Aorta (tissue), 5 donors: ENCODE measurements around the gene USH2A. TPM values are rescaled to one million over a fixed set of nuclear protein-coding genes. Genes with fewer than 3 reads are reported as not detected.

Experiments used
- ATAC-seq: fragments of 200-7000 bp; cut with Tn5 transposase; one replicate; pipeline ENCODE4 v1.9.1; 2022; ENCODE audit warnings: moderate library complexity; ENCODE audit not compliant: low FRiP score
- DNase-seq, 2 donors: peaks; one replicate each; pipeline ENCODE4 v3.0.0-alpha.2; 2020
- H3K27ac ChIP-seq, 2 donors: one replicate each; pipeline ENCODE4 v1.5.1; 2013; ENCODE audit warnings: low read length in 2 of 2, mild to moderate bottlenecking in 2 of 2, moderate library complexity in 2 of 2, control low read depth in 1 of 2, inconsistent platforms in 1 of 2, low read depth in 1 of 2
- H3K27me3 ChIP-seq, 2 donors: one replicate each; pipeline ENCODE4 v1.6.1; 2013; ENCODE audit warnings: control low read depth in 1 of 2, low read length in 1 of 2, mild to moderate bottlenecking in 1 of 2, moderate library complexity in 1 of 2; ENCODE audit not compliant: insufficient read depth in 2 of 2, control insufficient read depth in 1 of 2
- H3K36me3 ChIP-seq, 2 donors: one replicate each; pipeline ENCODE4 v1.6.1; 2013; ENCODE audit warnings: control low read depth in 1 of 2, low read length in 1 of 2, mild to moderate bottlenecking in 1 of 2; ENCODE audit not compliant: insufficient read depth in 2 of 2, control insufficient read depth in 1 of 2
- H3K4me1 ChIP-seq, 2 donors: one replicate each; pipeline ENCODE4 v1.6.1; 2013; ENCODE audit warnings: low read length in 2 of 2, control low read depth in 1 of 2, mild to moderate bottlenecking in 1 of 2, moderate library complexity in 1 of 2; ENCODE audit not compliant: insufficient read depth in 2 of 2, control insufficient read depth in 1 of 2
- H3K4me3 ChIP-seq, 2 donors: one replicate each; pipeline ENCODE4 v1.5.1; 2013; ENCODE audit warnings: low read length in 2 of 2, control low read depth in 1 of 2, mild to moderate bottlenecking in 1 of 2
- H3K9me3 ChIP-seq: one replicate; pipeline ENCODE4 v1.6.1; 2013; ENCODE audit warnings: mild to moderate bottlenecking, low read length; ENCODE audit not compliant: control insufficient read depth
- WGBS, 2 donors: extraction: QIAGEN DNeasy Blood & Tissue Kit; methylation state at CpG; one replicate each; pipeline ENCODE4 v1.1.7; 2013; 5-methylcytosine and 5-hydroxymethylcytosine counted together
- intact Hi-C, 2 donors: fragments of 100-400 bp; cut with DNase I; formaldehyde crosslinking; loops; one replicate each; pipeline versions ENCODE4 v1.14.2 to v1.15.0; 2022
- polyA plus RNA-seq, 2 donors: library from polyadenylated mRNA; stranded (reverse); fragments of 200-250 nt; gene quantifications; one replicate each; pipeline ENCODE4 v1.2.3, GENCODE V29; 2013
- total RNA-seq, 2 donors: library from RNA; stranded (reverse); fragmentation: NEBNext Ultra II Directional; extraction: Animal tissue kit (Norgen Biotek cat#: 25700); gene quantifications; one replicate each; pipeline ENCODE4 v1.2.1, GENCODE V29; 2021
- donor health status: healthy with polysubstance abuse.
- donor health status: Bipolar disorder and iron deficiency.
- donor health status: DM: no; HTN: no; CAD: no.
- donor health status: DM: no; HTN: no; CAD: no.
- donor health status: DM: yes; HTN: yes; CAD: no.

Gene USH2A
- total and polyA plus RNA-seq, 4 donors = 0.13 TPM; not detected in 3

DNA sequence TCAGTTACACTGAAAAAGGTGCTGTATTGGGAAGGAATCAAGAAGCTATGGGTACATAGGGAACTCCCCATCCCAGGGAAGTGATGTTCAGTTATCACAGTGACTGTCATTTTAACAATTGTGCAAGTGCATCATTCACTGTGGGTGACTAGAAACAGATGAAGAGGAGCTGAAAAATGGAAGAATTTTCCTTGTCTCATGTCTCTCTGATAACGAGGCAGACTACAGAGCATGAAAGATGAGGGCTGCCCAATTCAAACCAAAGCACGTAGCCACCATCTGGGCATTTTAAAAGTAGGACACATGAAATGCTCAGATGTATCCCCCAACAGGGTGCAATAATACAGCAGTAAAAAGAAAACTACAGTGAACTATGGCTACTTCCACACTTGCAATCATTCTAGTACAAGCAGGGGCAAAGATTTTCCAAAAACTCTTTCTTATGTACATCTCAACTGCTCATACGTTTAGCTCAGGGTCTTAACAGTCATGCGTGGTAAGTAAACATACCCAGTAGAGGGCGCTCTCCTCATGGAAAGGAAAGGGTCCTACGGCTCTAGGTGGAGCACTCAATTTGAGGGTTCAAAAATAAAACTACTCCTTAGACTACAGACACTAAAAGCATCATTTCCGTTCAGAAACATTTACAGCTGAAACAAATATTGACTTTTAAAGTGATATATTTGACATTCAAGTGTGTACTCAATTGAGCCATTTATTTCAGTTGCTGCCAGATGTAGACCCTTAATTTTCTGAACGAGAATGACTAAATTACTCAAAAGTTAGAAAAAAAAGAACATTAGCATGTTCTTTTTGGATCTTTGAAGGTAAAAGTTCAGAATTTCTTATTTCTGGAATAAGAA is 713.0 kb downstream of the USH2A start:
- Histone ChIP-seq H3K9me3 (no peaks in the 10 kb centered on the region), H3K27me3 (no peaks in the 10 kb centered on the region), H3K36me3 (no peaks in the 10 kb centered on the region), H3K4me3 (no peak overlapping the region), H3K4me1 (no peaks in the 10 kb centered on the region), H3K27ac (no peak overlapping the region)
- DNase-seq (no peak), ATAC-seq (no peak)
- WGBS, 2 donors = 20 to 26% methylated on average over 8 of the region's 8 CpGs
- intact Hi-C loops = no loop called here

DNA sequence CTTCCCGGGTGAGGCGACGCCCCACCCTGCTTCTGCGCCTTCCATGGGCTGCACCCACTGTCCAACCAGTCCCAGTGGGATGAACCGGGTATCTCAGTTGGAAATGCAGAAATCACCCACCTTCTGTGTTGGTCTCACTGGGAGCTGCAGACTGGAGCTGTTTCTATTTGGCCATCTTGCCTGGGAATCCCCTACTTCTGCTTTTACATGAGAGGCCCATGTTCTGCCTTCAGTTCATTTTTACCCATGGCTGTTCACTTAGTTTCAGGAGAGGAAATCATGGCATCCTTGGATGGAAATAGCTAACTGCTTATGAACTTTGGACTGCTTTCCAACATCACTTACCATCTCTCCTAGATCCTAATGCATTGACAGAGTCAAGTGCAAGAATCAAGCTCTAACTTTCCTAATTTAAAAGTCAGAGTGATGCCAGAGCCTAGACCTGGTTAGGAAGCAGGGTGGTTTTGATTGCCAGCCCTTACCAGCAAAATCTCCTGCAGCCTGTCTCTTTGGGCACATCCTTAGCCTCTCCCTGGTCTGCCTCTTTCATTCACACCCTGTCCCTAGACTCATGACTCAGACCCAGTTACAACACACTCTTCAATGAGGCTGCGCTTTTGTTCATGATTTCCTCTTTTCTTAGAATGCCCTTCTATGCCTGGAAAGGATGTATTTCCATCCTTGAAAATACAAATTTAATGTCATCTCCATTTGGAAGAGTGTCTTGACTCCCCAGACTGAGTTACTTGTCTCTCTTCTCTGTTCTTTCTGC is 719.0 kb downstream of the USH2A start:
- no peak for DNase-seq
- ATAC-seq = no peak
- H3K9me3 ChIP-seq = peaks cover 1% of the 10 kb centered on the region
- intact Hi-C loops = no loop called here
- H3K27me3 ChIP-seq = no peaks in the 10 kb centered on the region
- WGBS, 2 donors = 78 to 86% methylated on average over 6 of the region's 6 CpGs
- no peak overlapping the region for H3K27ac ChIP-seq
- H3K4me1 ChIP-seq = no peaks in the 10 kb centered on the region
- H3K4me3 ChIP-seq = no peak overlapping the region
- H3K36me3 ChIP-seq = no peaks in the 10 kb centered on the region

DNA sequence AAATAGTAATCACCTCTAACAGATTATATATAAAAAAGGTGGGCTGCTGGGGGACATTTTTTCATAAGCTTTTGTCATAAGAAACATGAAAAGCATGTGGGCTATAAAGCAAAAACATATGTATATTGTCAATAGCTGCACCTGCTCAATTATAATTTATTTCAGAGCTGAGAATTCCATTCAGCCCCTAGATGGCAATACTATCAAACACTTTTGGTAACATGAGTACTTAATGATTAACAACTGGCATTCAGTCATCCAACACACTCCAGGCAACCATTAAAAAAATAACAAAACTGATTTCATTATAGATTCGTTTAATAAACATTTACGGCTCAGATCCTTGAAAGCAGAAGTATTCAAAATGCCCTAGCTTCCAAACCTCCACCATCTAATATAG is 741.0 kb downstream of the USH2A start:
- Histone ChIP-seq H3K27ac (no peak overlapping the region), H3K9me3 (peaks cover 2% of the 10 kb centered on the region), H3K4me1 (no peaks in the 10 kb centered on the region), H3K4me3 (no peak overlapping the region), H3K27me3 (peaks cover 1 to 4% of the 10 kb centered on the region in 2 donors), H3K36me3 (no peaks in the 10 kb centered on the region)
- DNase-seq = no peak
- 65 to 71% methylated on average over 2 of the region's 2 CpGs for WGBS, 2 donors
- intact Hi-C loops = no loop called here
- no peak for ATAC-seq

DNA sequence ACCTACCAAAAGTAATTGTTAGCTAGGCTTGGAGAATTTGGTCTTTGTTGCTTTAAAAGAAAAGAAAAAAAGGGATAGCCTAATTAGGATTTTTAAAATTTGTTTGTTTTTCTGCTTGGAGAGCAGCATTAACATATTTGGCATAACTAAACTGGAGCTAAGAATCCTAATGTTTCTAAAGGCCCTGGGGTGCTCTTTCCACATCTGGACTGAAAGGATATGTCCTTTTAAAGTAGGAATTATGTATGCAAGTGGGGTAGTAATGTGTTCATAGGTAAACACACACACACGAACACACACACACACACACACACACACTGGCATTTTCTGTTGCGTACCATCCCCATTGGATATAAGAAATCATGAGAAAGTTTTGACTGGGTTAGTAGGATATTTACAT is 742.2 kb downstream of the USH2A start:
- ATAC-seq (no peak), DNase-seq (no peak)
- Histone ChIP-seq H3K4me3 (no peak overlapping the region), H3K4me1 (no peaks in the 10 kb centered on the region), H3K36me3 (no peaks in the 10 kb centered on the region), H3K27ac (no peak overlapping the region), H3K9me3 (peaks cover 2% of the 10 kb centered on the region), H3K27me3 (peaks cover 0 to 1% of the 10 kb centered on the region in 2 donors)
- WGBS, 2 donors = 54 to 77% methylated on average over 2 of the region's 2 CpGs
- intact Hi-C loops = no loop called here

DNA sequence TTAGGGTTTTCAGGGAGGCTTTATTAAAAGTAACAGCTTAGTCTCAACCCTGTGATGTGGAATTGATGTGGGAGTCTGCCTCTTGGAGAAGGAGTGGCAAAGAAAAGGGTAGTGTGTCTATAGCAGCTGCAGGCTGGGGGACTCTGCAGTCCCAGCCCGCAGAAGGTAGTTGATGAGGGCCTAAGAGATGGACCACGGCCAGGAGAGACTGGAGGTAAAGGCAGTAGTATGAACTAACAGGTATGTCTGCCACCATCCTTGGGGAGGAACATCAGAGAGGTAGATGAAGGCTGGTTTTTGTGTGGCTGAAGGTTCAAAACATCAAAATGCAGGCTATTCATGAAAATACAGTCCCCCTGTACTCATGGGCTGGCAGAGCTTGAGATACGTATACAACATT is 744.0 kb downstream of the USH2A start:
- 84 to 88% methylated on average over 3 of the region's 3 CpGs for WGBS, 2 donors
- Histone ChIP-seq H3K27ac (no peak overlapping the region), H3K9me3 (peaks cover 2% of the 10 kb centered on the region), H3K4me3 (no peak overlapping the region), H3K36me3 (no peaks in the 10 kb centered on the region), H3K4me1 (no peaks in the 10 kb centered on the region), H3K27me3 (peaks cover 0 to 1% of the 10 kb centered on the region in 2 donors)
- DNase-seq (no peak), ATAC-seq (no peak)
- intact Hi-C loops = no loop called here

DNA sequence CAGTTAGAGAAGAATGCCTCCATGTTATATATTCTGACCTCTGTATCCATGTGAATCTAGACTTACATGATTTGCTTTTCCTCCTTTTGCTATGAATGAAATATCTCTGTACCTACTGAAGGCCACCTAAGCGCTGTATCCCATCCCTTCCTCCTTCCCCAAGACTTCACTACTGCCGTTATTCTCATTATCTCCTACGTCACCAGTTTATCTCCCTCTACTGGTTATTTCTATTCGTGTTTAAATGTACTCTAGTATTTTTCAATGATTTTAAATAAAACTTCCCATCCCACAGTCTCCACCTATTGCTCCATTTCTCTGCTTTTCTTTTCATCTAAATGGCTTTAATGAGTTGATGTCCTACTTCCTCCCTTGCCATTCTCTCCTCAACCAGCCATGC is 746.1 kb downstream of the USH2A start:
- ATAC-seq = no peak

DNA sequence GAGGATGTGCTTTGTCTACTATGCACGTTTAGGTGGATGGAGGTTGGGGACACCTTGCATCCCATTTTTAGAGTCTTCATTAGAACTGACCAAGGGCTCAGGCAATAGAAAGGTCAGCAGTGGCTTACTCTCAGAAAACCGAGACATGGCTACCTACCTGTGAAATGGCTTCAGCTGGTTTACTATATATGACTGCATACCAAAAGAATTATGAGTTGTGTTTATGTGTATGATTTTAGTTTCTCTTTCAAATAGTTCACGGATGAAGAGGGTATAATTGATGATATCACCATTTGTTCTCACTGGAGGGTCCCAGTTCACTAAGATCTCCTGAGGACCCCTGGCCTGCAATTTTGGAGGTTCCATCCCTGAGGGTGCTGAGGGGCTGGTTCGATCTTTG is 749.3 kb downstream of the USH2A start:
- no peak for DNase-seq
- Histone ChIP-seq H3K4me1 (peaks cover 0 to 8% of the 10 kb centered on the region in 2 donors), H3K27me3 (peaks cover 0 to 1% of the 10 kb centered on the region in 2 donors), H3K27ac (no peak overlapping the region), H3K36me3 (no peaks in the 10 kb centered on the region), H3K9me3 (peaks cover under 1% of the 10 kb centered on the region), H3K4me3 (no peak overlapping the region)
- intact Hi-C loops = no loop called here
- 87 to 89% methylated on average over 4 of the region's 4 CpGs for WGBS, 2 donors
- ATAC-seq = no peak

More for the DNA sequence above, 746.1 kb downstream of the USH2A start:
- no peak overlapping the region for H3K4me3 ChIP-seq
- H3K27ac ChIP-seq = no peak overlapping the region
- peaks cover 2% of the 10 kb centered on the region for H3K9me3 ChIP-seq
- intact Hi-C loops = no loop called here
- no peaks in the 10 kb centered on the region for H3K4me1 ChIP-seq
- 73 to 77% methylated on average over 4 of the region's 4 CpGs for WGBS, 2 donors
- peaks cover 0 to 1% of the 10 kb centered on the region in 2 donors for H3K27me3 ChIP-seq
- DNase-seq = no peak
- no peaks in the 10 kb centered on the region for H3K36me3 ChIP-seq

DNA sequence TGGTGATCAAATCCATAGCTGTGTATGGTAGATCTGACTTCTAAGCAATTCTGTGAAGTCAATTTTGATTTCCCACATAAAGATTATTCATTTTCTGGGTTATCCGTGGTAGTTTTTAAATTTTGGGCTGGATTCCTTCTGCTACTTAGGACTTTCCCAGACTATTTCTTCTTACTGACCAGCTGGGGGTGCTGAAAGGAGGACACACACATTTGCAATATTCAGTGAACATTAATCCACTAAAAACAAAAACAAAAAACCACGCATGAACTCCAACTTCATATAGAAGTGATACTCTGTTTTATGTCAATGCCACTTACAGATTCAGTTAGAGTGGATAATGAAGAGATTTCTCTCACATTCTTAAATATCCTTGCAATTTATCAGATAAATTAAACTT is 750.8 kb downstream of the USH2A start:
- H3K4me1 ChIP-seq = peaks cover 0 to 8% of the 10 kb centered on the region in 2 donors
- ATAC-seq (no peak), DNase-seq (no peak)
- no peaks in the 10 kb centered on the region for H3K9me3 ChIP-seq
- no peak overlapping the region for H3K4me3 ChIP-seq
- intact Hi-C loops = no loop called here
- 64 to 78% methylated on average over 2 of the region's 2 CpGs for WGBS, 2 donors
- no peak overlapping the region for H3K27ac ChIP-seq
- peaks cover 0 to under 1% of the 10 kb centered on the region in 2 donors for H3K27me3 ChIP-seq
- H3K36me3 ChIP-seq = no peaks in the 10 kb centered on the region
